Fibroblast of skin of left quadriceps (primary cell): ENCODE measurements around the gene JAK1.

Experiments used
- DNase-seq, 2 experiments: peaks; one replicate each; pipeline ENCODE4 v3.0.0-alpha.2; 2013; ENCODE audit warnings: low read depth in 2 of 2

Gene JAK1

DNA sequence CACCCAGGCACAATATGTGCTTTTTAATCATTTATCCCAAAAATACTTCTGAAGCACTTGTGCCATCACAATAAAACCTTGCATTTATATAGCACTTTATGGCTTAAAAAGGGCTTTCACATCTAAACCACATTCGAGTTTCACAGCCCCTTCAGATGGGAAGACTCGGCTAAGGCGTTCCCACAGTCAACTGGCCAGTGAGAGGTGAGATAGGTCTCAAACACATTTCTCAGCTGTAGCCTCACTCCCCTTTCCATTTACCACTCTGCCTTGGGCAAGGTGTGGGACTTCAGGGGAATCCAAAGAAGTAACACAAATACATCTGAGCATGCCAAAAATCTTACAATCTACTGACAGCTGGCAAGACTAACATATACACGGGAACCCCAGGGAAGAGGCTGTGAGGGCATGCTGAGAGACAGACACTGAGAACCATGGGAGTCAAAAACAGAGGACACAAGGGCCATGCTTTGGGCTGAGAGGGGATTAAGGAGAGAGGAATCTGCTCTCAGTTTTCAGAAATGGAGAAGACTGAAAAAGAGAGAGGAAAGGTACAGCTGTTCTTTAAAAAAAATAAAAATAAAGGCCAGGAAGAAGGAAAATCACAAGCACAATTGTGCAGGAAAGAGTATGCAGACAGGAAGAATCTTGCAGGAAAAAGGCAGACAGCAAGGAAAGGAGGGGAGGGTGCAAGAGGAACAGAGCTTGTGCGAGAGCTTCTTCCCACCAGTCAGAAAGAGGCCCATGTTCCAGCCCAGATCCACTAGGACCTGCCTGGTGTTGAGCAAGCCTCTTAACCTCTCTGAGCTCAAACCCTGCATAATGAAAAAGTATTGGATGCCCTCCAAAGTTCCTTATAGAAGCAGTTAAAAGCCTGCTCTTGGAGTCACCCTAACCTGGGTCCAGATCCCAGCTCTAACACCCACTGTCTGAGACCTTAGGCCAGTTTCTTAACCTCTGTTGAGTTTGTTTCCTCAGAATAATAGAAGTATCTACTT is 73.5 kb downstream of the JAK1 start:
- peak in 1 of 2 experiments; percentile 5 for DNase-seq

DNA sequence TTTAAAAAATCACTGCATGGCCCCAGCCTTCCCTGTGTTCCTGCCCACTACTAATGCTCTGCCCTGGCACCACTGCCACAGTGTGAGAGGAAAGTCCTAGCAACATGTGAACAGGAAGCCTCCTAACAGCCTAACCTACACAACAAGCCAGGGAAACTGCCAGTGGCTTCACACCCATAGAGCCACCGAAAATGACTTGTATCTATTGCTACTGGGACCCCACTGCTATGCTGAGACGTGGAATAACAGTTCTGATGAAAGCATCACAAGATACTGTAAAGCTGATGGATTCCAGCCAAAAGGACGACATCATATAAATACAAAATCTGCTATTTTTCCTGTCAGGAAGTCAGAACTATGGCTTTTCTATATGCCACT is 74.9 kb downstream of the JAK1 start:
- DNase-seq: no peak

DNA sequence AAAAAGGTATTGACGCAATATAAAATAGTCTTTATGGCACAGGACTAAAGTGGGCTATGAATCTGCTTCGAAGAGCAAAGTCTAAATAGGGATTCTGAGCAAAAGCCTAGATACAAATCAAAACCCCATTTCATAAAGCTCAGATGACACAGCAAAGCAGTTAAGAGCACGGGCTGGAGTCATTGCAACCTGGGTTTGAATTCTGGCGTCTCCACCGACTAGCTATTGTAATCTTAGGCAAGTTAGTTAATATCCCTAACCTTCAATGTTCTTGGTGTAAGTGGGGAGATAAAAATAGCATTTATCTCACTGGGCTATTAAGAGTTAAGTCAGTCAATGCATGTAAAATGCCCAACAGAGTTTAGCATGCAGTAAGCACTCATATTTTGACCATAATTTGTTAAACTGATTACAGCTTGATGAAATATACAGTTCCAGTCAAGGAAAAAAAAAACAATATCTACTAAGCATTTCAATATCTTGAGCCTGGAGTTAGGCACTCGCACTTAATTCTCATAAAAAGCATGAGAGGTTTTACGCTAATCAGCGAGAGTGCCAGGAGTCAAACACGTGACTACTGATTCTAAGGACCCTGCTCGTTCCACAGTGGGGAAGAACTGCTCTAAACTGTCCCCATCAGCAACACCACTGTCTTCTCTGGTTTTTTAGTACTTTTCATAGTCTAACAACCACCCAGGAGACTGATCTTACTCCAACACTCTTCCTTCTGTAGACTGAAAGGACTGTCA is 75.5 kb downstream of the JAK1 start:
- no peak for DNase-seq

DNA sequence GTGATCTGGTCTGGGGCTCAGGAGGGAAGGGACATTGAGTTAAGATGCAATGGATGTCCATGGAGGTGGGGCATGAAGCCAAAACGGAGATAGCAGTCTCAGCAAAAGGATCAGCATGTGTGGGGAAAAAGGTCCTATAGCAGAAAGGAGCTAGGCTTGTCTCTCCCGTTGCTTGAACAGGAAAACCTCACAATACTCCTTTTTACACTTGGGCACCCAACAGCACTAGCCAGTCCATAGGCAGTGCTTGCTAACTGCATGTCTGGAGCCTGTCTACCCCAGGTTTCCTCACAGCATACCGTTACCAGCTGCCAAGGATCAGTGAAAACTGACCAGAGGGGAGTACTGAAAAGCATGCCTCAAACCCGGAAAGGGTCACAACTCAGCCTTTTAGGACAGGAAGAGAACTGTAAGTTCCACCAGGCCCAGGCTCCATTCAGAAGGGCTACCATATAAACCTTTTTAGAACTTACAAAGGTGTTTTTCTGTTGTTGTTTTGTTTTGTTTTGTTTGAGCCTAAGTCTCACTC is 78.6 kb downstream of the JAK1 start:
- DNase-seq: no peak

DNA sequence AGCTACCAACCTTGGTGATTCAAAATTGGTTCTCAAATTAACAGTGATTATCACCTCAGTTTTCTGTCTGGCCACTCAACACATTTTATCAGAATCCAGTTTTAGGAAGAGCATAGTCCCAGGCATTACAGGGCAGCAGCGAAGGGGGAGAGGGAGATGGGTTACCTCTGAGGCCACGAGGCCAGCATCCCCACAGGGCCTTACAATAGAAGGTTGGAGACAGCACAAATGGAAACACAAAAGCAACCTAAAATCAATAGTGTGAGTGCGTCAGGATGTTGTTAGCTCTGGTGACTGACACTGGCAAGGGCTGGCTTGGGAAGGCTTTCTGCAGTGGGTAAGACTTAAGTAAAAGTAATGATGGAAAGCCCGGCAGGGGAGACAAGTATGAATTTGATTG is 79.5 kb downstream of the JAK1 start:
- DNase-seq: no peak

DNA sequence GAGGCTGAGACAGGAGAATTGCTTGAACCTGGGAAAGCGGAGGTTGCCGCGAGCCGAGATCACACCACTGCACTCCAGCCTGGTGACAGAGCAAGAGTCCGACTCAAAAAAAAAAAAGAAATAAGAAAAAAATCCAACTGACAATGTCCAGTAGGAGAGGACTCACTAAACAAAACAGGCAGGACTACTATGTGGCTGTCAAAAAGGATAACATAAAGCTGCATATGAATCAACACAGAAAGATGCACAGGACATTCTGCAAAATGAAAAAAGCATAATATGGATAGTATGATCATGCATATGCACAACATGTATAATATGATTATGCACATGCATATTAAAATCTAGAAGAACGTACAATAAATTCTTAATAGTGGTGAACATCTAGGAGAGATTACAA is 80.7 kb downstream of the JAK1 start:
- DNase-seq: no peak

DNA sequence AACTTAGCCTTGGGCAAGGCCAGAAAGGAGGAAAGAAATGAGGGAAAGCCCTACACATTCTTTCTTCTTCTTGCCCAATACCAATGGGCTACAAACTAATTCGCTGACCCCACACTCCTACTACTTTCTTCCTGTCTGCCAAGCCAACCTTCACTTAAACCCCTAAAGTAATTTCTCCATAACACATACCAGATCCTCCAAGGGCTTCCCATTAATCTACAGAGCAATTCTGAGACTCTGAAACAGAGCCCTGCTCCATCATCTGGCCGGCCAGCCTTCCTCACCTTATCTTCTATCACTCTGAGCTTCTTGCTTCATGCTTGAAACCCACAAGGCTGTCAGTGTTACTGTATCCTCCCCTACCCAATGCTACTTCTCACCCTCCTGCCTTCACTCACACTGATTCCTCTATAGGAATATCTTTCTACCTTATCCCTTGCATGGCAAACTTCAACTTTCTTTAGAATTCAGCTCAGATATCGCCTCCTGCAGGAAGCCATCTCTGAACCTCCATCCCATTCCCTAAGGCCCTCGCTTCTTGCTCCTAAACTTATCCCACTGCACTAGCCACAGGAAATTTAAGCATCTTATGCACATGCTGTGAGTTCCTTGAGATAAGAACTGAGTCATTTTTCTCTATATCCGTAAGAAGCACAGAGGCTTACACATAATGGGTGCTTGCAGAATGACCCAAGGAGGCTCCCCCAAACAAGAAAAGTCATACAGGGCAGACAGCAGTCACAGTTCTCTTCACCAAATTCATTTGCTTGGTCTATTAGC is 81.9 kb downstream of the JAK1 start:
- no peak for DNase-seq

DNA sequence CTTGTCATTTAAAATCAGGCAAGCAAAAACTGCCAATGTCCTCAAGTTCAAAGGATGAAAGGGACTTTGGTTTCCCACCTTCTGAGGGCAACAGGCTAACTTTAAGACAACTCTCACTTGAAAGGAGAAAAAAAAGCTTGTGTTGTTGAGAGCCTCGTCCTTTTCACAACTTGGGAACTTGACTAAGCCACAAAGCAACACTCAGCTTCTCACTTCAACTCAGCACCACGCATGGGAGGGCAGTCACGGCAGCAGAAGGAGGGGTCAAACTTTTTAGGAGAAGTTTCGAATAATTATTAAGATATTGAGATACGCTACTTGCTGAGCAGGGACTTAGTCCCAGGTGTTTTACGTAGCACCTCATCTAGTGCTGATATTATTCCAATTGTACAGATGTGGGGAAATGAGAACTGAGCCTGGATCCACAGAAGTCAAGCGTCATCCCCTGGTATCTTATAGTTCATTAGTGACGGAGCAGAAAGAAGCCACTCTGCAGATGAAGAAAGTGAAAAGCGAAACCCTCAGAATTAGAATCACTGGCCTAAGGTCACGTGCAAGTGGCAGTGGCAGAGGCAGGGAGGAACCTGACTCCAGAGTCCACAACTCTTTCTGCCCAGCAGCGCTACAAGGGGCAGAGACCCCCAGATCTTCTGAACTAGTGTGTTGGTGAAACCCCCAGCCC is 83.6 kb downstream of the JAK1 start:
- no peak for DNase-seq

DNA sequence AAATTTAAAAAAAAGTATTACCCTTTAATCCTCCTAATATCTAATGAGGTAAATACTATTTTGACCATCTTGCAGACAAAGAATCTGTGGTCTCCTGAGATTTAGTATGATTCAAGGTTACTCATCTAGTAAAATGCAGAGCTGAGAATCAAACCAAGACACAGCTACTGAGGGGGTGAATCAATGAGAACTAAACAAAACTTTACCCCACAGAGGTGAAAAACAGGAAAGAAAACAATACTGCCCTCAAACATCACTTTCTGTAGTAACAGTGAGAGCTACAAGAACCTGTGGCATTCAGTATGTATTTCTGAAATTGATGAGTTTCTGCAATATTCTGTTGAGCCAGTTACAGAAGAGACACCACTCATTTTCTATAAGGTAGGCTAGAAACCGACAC is 85.1 kb downstream of the JAK1 start:
- DNase-seq: peak in 1 of 2 experiments; percentile 21

DNA sequence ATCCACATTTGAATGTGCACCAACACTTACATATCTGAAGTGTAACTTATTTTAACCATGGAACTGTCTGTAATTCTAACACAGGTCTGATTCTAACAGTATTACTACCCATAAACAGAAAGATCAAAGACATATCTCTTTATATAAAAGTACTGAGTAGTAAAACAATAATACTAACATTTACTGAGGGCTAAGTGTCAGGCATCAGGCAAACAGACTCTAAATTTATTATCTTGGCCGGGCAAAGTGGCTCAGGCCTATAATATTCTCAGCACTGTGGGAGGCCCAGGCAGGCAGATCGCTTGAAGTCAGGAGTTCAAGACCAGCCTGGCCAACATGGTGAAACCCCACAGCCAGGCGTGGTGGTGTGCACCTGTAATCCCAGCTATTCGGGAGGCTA is 85.9 kb downstream of the JAK1 start:
- no peak for DNase-seq

DNA sequence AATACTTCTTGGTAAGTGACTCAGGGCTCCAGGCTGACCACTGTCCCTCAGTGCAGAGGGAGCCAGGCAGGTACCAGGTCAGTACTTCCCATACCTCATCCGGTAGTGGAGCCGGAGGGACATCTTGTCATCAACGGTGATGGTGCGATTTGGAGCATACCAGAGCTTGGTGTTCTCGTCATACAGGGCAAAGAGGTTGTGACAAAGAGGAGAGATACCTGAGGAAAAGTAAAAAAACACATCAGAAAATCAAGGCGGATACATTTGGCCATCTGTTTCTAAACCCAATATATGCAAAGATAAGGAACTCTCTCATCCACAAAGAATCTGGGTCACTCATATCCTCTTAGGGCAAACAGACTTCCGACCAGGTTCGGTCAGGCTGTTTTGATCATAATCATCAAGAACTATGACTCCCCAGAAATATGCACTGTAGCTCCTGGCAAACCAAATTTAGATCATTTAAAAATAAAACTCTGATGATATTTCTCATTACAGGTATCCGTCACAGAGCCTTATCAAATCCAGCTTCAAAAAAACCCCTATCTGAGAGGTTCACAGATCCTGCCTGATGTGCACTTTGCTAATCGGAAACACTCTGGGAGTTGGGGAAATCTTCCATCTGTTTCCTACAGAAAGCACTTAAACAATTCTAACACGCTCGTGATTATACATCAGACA is 87.3 kb downstream of the JAK1 start:
- no peak for DNase-seq

DNA sequence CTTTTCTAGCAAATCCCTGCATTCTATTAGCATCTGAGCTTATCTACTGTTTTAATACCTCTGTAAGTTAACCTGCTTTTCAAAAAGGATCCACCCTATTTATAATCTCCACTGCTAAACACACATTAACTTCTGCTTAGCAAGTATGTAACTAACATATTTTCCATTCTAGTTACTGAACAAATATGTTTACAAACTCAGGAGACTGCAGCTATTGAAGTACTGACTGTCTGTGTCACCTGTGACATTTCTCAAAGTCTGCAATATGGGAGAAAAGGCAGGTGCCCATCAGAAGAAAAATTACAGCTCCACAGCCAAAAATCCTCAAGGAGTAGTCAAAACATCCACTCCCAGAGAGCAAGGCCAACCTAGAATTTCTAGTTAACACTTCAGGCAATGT is 88.3 kb downstream of the JAK1 start:
- DNase-seq: no peak

DNA sequence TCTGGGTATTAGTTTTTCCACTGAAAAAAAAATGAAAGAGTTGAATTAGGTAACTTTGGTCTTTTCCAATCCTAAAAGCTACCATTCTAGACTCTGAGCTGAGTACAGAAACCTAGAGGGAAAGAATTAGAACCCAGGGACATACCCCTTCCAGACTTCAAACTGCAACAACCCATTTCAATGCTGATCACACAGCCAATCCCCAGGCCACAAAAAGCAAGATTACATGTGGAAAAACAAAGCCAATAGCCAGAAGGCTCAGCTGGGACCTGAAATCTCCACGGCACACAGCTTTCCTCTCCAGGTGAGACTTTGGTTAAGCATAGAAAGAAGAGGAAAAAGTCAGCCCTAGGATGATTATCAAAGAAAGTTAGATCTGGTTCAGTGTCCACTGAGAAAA is 88.8 kb downstream of the JAK1 start:
- no peak for DNase-seq

DNA sequence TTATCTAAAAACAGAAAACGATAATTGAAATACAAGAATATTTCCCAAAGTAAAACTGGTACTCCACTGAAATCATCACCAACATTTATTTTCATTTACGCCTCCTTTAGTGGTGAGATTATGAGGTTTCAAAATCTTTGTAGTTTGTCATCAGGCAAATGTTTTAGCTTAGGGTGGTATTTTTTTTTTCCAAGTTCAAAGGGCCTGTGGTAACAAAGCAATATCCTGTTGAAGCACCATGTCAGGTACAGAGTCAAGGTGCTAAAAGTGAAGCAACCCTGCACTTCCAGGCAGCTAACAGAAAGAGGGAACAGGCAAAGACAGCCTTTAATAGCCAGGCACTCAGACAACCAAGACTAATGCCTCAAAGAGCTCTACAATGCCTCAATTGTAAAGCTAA is 89.2 kb downstream of the JAK1 start:
- no peak for DNase-seq

DNA sequence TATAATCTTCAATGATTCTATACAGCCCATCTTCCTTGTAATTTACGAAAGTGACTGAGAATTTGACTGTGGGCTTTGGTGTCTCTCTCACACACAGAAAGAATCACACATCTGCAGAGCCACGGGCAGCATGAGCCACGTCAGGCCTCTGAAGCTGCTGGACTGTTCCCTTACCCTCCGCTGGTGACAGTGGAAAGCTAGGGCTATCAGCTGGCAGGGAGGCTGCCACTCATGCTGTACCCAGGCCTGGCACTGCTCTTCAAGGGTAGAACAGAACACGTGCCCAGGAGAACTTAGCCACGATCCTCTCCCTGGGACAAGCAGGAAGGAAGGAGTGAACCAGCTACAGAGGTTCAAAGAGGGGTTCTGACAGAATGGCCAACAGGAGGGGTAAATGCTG is 90.7 kb downstream of the JAK1 start:
- no peak for DNase-seq

DNA sequence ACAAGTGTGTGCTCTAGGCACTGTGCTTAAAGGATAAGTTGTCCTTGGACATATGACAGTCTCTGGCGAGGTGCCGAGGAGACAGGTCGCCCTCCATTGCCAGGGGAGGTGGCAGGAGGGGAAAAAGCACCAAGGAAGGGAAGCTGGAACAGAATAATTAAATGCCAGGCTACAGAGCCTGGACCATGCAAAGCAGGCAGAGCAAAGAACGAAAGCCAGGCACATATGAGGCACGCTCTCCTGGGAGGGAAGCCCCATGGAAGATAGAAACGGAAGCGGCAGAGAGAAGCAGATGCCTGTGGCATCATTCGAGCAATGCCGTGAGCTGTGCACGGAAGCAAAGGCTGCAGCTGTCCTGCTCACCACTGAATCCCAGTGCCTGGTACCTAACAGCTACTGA is 91.2 kb downstream of the JAK1 start:
- DNase-seq: no peak

DNA sequence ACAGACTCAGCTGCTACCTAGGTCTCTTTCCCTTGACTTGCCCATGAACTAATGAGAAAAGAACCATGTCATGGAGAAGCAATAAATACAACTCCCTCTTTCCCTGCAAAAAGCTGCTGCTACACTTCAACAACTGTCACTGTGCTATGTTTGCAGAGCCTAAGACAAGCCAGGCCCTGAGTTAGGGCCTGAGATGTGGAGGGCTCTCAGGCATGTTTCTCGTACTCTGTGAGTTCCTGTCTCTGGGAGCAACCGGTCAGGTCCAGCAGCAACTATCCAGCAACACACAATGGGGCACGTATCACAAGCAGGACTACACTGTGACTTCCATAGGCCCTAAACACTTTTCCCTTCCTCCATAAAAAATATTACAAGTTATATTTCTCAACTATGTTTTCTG is 91.7 kb downstream of the JAK1 start:
- DNase-seq: no peak

DNA sequence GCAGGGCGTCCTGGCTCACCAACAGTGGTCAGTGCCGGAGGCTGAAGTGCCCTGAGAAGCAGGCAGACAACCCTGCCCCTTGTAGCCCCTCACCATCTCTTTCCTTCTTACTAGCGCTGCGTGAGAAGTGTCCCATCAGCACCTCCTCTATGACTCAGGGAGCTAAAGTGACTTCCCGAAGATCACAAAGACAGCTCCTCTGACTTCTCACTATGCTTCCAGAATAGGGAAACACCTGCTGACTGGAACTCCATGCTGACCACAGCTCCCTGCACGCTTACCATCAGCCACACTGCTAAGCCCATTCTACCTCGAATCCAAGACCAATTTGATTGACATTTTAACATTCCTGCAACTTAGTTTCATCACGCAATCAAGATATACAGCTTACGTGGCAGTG is 92.8 kb downstream of the JAK1 start:
- no peak for DNase-seq

DNA sequence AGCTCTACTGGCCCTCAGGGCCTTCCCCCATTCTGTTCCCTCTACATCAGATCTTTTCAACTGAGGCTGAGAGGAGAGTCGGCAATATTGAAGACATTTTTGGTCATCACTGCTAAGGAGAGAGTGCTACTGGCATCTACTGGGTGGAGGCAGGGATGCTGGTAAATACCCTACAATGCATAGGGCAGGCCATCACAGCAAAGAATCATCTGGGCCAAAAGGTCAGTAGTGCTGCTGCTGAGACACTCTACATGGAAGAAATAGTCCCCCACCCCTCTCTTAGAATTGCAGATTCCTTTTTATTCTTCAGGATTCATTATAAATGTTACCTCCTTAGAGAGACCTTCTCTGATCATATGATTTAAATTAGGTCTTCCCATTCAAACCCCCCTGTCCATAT is 94.3 kb downstream of the JAK1 start:
- DNase-seq: no peak

DNA sequence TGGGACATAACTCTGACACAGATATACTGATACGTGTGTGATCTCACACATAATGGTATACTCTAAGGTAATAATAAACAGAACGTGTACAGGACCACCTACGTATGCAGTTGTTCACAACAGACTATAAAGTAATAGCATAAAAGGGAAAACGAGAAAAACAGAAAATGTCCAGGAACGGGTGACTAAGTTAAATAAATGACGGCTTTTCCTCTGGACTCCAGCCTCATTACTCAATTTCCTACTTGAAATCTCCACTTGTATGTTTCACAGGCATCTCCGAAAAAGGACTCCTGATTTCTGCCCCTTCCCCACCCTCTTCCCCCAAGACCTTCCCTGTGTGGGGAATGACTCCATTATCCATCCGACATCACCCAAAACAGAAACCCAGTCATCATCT is 95.1 kb downstream of the JAK1 start:
- no peak for DNase-seq

DNA sequence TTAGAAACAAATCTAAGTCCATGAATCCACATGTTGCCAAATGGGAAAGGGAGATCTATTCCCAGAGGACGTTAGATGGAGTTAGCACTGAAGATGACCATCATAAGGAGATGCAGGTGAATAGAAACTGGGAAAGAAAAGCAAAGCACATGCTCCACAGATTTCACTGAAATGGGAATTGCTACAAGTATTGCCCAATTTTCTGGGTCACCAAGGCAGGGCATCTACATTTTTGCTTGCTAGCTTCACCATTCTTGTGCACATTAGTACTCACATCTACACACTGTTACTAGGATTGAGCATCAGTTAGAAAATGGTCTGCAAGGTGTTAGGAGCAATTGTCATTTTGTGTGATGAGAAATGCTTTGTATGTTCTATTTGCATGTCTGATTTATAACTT is 99.1 kb downstream of the JAK1 start:
- DNase-seq: no peak
